T-helper 22 cell (primary cell): Measurements from ENCODE around the gene PPP2R2D.

Experiments used
- DNase-seq: peaks from one replicate; pipeline ENCODE4 v3.0.0-alpha.2; 2020; ENCODE audit warnings: low read depth

Gene PPP2R2D

DNA sequence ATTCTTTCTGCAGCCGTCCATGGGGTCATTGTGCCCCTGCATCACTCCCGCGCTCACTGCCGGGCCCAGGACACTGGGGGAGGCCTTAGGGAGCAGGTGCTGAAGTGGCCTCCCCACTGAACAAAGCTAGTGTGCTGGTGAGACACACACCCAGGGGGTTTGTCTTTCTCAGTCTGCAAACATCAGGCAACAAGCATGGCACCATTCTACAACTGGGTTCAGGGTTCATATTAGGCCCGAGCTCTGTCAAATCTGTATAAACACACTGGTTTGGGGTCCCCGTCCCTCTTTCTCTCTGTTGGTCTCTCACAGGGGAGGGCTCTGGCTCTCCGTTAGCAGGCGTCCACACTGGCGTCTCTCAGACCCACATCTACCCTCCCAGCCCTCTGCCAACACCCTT, 11.1 kb upstream of the PPP2R2D start:
- no peak for DNase-seq

GRCh38 chr10:131890276-131891195, 10.3 kb upstream of the PPP2R2D start:
- no peak for DNase-seq

- DNase-seq, result no peak
Observed at GRCh38 chr10:131891196-131891928, 9.4 kb upstream of the PPP2R2D start.

GRCh38 chr10:131891929-131892805, 8.6 kb upstream of the PPP2R2D start:
- no peak for DNase-seq

- no peak for DNase-seq
Observed at GRCh38 chr10:131892806-131893675, 7.8 kb upstream of the PPP2R2D start.

- no peak for DNase-seq
Observed at GRCh38 chr10:131895116-131895515, 5.7 kb upstream of the PPP2R2D start.

DNA sequence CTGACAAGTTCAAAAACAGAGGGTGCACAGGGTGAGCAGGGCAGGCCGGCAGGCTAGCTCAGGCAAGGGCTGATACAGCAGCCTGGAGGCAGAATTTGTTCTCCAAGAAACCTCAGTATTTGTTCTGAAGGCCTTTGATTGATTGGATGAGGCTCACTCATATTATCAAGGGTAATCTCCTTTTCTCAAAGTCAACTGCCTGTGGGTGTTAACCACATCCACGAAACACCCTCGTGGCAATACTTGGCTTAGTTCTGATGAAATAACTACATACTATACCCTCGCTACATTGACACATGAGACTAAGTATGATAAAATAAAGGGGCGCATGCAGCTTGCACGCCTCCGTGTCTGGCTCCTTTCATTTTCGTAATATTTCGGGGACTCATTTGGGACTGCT, 4.4 kb upstream of the PPP2R2D start:
- DNase-seq, result no peak

DNA sequence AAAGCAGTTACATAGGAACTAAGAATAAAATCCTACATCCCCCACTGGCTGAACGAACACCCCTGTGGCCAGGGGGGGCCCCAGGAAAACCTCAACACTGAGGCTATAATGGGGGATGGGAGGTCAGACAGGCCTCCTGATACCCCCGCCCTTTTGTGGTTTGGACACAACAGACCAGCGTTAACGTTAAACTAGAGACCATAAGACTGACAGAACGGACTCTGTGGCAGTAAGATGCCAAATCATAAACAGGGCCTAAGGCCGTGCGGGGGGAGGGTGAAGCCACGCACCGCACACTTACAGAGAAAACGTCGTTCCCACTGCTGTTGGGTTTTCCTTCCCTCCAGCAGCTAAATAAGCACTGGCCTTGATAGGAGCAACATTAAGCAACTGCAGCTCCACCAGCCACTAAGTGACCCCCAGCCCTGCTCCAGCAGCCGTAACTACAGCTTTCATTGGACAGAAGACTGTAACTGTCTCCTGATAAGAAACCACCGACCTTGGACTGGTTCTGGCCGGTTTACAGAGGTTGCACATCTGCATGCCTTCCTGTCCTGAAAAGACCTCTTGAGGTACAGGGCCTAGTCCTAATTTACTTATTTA, 3.4 kb upstream of the PPP2R2D start:
- DNase-seq, result no peak

GRCh38 chr10:131898061-131898460, 2.7 kb upstream of the PPP2R2D start:
- no peak for DNase-seq

DNA sequence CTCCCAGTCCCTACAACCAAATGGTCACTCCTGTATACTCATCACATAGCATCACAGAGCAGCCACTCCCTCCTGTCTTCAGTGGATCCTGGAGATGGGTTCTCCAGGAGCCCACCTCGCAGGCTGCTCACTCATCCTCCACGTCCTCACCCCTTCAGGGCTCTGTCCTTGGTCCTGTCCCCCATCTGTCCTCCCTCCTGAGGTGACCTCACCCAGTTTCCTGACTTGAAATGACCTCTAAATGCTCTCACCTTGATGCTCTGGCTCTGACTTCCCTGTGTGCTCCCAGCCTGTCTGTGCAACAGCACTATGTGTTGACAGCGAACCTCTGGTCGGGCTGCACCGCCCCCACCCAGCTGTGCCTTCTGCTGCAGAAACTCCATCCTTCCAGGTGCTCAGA, 2.1 kb upstream of the PPP2R2D start:
- no peak for DNase-seq

- DNase-seq, result no peak
Observed at GRCh38 chr10:131899116-131899690, 1.6 kb upstream of the PPP2R2D start.

- DNase-seq, result no peak
Observed at GRCh38 chr10:131899695-131900349, 986 bp upstream of the PPP2R2D start.

DNA sequence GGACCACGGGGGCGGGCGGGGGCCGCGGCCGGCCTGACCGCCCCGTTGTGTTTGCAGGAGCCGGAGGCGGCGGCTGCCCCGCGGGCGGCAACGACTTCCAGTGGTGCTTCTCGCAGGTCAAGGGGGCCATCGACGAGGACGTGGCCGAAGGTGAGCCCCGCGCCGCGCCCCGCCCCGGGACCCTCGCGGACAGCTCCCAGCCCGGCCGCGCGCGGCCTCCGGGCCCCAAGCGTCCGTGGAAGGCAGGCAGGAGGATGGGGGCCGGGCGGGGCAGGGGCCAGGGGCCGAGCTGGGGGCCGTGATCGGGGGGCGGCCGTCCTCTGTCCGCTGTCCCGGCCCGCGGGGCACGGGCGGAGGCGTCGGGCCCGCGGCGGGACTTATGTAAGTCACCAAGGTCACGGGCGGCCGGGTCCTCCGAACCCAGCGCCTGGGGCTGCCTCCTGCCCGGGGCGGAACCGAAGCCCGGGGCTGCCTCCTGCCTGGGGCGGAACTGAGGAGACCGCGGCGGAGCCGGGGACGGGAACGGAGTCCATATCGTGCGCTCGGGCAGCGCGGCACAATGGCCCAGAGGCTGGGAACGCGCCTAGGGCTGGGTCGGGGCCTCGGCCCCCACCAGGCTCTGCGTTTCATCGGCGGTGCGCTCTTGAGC, 497 bp downstream of the PPP2R2D start:
- DNase-seq, result peak; percentile 31

DNA sequence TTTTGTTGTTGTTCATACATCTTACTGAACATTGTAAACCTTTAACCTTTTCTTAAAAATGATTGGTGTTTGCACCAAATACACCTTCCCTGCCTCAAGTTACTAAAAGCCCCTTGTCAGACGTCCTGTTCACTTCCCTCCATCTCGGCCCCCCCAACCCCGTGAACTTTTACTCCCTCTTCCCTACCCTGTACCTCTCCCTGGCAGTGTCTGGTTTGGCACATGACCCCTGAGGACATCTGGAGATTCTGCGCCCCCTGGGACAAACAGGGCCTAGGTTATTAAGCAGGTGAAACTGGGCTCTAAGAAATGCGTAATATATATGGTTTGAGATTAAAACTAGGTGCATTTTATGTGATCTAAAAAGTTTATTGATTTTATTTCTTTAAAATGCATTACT, 1.4 kb downstream of the PPP2R2D start:
- no peak for DNase-seq

DNA sequence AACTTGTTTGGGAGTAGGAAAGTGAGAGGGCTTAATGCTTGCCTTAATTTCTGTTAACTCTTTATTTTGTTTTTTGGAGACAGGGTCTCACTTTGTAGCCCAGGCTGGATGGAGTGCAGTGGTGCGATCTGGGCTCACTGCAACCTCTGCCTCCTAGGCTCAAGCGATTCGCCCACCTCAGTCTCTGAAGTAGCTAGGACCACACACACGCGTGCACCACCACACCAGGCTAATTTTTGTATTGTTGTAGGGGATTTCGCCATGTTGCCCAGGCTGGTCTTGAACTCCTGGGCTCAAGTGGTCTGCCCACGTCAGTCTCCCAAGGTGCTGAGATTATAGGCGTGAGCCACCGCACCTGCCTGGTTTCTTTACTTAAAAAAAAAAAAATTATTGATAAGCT, 1.9 kb downstream of the PPP2R2D start:
- no peak for DNase-seq

DNA sequence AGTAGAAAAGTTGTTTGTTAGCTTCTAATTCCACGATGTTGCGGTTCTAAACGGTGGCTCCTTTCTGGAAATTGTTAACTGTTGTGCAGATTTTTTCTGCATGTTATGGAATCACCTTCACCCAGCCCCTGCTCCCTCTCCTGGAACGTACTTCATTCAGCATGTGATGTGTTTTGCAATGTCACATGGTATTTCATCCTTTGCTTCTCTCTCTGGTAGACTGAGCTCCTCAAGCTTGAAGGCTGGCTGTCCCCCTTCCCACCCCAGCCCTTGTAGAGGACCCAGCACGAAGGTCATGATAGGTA, 4.4 kb downstream of the PPP2R2D start:
- DNase-seq, result no peak

GRCh38 chr10:131905603-131906268, 4.9 kb downstream of the PPP2R2D start:
- DNase-seq, result no peak

GRCh38 chr10:131906269-131906639, 5.4 kb downstream of the PPP2R2D start:
- no peak for DNase-seq

DNA sequence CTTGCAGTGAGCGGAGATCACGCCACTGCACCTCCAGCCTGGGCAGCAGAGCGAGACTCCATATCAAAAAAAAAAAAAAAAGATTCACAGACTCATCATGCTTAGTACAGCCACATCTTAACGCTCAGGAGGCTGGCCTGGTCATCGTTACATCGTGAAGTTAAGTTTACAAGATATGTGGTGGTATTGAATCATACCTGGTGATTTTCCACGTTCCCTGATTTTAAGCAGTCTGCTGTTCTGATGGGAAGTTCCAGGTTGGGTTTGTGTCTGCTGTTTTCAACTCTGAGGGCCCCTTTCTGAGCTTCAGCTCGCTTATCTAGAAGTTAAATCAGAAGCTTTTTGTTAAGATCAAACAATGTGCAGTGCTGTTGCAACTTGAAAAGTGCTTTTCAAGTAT, 6.9 kb downstream of the PPP2R2D start:
- DNase-seq, result no peak
